Activated CD4-positive, alpha-beta memory T cell treated with anti-CD3 and anti-CD28 coated beads for 36 hours (primary cell): ENCODE measurements around the gene GRHL1. TPM values are rescaled to one million over a fixed set of nuclear protein-coding genes. Genes with fewer than 3 reads are reported as not detected.

Experiments
- CTCF ChIA-PET: fragments of 350-600 bp; sonication (Branson Sonifier 250); formaldehyde crosslinking; loops from one replicate; lab custom pipeline; 2021; ENCODE audit warnings: antibody characterized with exemption, inconsistent platforms; lab: Charles Lee
- POLR2A ChIA-PET: fragments of 350-600 bp; sonication (Branson Sonifier 250); formaldehyde crosslinking; loops from one replicate; lab custom pipeline; 2021; ENCODE audit warnings: antibody characterized with exemption; lab: Charles Lee
- DNase-seq: peaks from one replicate; pipeline ENCODE4 v3.0.0-alpha.2; 2020
- H3K27ac Mint-ChIP-seq: one replicate; pipeline ENCODE4 v1.8.0; 2021; ENCODE audit warnings: mixed read lengths
- H3K27me3 Mint-ChIP-seq: one replicate; pipeline ENCODE4 v1.8.0; 2021; ENCODE audit warnings: mixed read lengths
- H3K36me3 Mint-ChIP-seq: one replicate; pipeline ENCODE4 v1.8.0; 2021; ENCODE audit warnings: mixed read lengths
- H3K4me1 Mint-ChIP-seq: one replicate; pipeline ENCODE4 v1.8.0; 2021; ENCODE audit warnings: low read depth, mixed read lengths
- H3K4me3 Mint-ChIP-seq: one replicate; pipeline ENCODE4 v1.8.0; 2021; ENCODE audit warnings: mild to moderate bottlenecking, mixed read lengths
- H3K9me3 Mint-ChIP-seq: one replicate; pipeline ENCODE4 v1.8.0; 2021; ENCODE audit warnings: mixed read lengths
- intact Hi-C: fragments of 100-400 bp; cut with micrococcal nuclease; formaldehyde crosslinking; loops from one replicate; pipeline ENCODE4 v1.15.1; 2023
- total RNA-seq, 2 experiments: library from RNA; stranded (reverse); gene quantifications; one replicate each; pipeline ENCODE4 v1.2.3, GENCODE V29; 2021

Gene GRHL1
- total RNA-seq, 2 experiments from 2014 or later, result 1.00 to 1.1 TPM

- POLR2A ChIA-PET, result interaction anchor here (2.0 kb wide), 1 partner anchor 9 kb away, joined by 7 read pairs; no protein-coding TSS in a partner anchor
- H3K9me3 Mint-ChIP-seq, result peaks cover 7% of the 10 kb centered on the region
- CTCF ChIA-PET, result interaction anchor here (0.6 to 1.2 kb wide), 2 partner anchors 9 to 61 kb away, joined by 3 to 12 read pairs; no protein-coding TSS in a partner anchor
- H3K27ac Mint-ChIP-seq, result no peak overlapping the region
- peaks cover 47% of the 10 kb centered on the region for H3K4me1 Mint-ChIP-seq
- DNase-seq, result no peak
- no peaks in the 10 kb centered on the region for H3K36me3 Mint-ChIP-seq
- H3K27me3 Mint-ChIP-seq, result peaks cover 2% of the 10 kb centered on the region
- intact Hi-C loops, result no loop called here
- no peak overlapping the region for H3K4me3 Mint-ChIP-seq
Observed at GRCh38 chr2:9975328-9975727, 23.8 kb downstream of the GRHL1 start.

GRCh38 chr2:9975805-9976447 lies 24.4 kb downstream of the GRHL1 start:
- Mint-ChIP-seq H3K4me1 (peaks cover 53% of the 10 kb centered on the region), H3K27ac (peak overlapping the region; percentile 16), H3K27me3 (peaks cover 2% of the 10 kb centered on the region), H3K36me3 (no peaks in the 10 kb centered on the region), H3K9me3 (peaks cover 7% of the 10 kb centered on the region), H3K4me3 (peak overlapping the region; percentile 7)
- DNase-seq, result peak; percentile 70
- POLR2A ChIA-PET, result no interaction called here
- CTCF ChIA-PET, result interaction anchor here (0.9 to 1.0 kb wide), 2 partner anchors 9 to 177 kb away, joined by 3 to 7 read pairs; no protein-coding TSS in a partner anchor
- intact Hi-C loops, result loop anchor here (2.0 kb wide), 1 partner anchor 73 kb away; no protein-coding TSS in a partner anchor

GRCh38 chr2:9979977-9980376 lies 28.5 kb downstream of the GRHL1 start:
- Mint-ChIP-seq H3K9me3 (peaks cover 7% of the 10 kb centered on the region), H3K4me3 (no peak overlapping the region), H3K36me3 (no peaks in the 10 kb centered on the region), H3K27ac (no peak overlapping the region), H3K27me3 (peaks cover 5% of the 10 kb centered on the region), H3K4me1 (peaks cover 41% of the 10 kb centered on the region)
- ChIA-PET POLR2A (interaction anchor here (1.0 kb wide), 2 partner anchors 14 to 15 kb away, joined by 3 read pairs; no protein-coding TSS in a partner anchor), CTCF (interaction anchor here (1.6 to 2.3 kb wide), 3 partner anchors 68 to 179 kb away, joined by 3 to 13 read pairs (median 4); no protein-coding TSS in a partner anchor)
- intact Hi-C loops, result loop anchor here (5.0 kb wide), 1 partner anchor 138 kb away; the partner anchor contains the start of gene TAF1B
- peak; percentile 54 for DNase-seq

- Mint-ChIP-seq H3K4me3 (no peak overlapping the region), H3K36me3 (no peaks in the 10 kb centered on the region), H3K4me1 (peaks cover 36% of the 10 kb centered on the region), H3K9me3 (peaks cover 7% of the 10 kb centered on the region), H3K27me3 (peaks cover 5% of the 10 kb centered on the region), H3K27ac (no peak overlapping the region)
- POLR2A ChIA-PET, result interaction anchor here (1.0 kb wide), 2 partner anchors 13 to 15 kb away, joined by 3 read pairs; no protein-coding TSS in a partner anchor
- intact Hi-C loops, result loop anchor here (5.0 kb wide), 1 partner anchor 138 kb away; the partner anchor contains the start of gene TAF1B
- CTCF ChIA-PET, result interaction anchor here (1.6 to 6.9 kb wide), 3 partner anchors 13 to 180 kb away, joined by 3 to 100 read pairs (median 6); no protein-coding TSS in a partner anchor
- no peak for DNase-seq
Observed at GRCh38 chr2:9980520-9980919, 29.0 kb downstream of the GRHL1 start.

- H3K4me1 Mint-ChIP-seq, result peaks cover 26% of the 10 kb centered on the region
- CTCF ChIA-PET, result interaction anchor here (1.2 to 6.9 kb wide), 4 partner anchors 15 to 182 kb away, joined by 3 to 100 read pairs (median 25); no protein-coding TSS in a partner anchor
- H3K9me3 Mint-ChIP-seq, result peaks cover 7% of the 10 kb centered on the region
- H3K4me3 Mint-ChIP-seq, result no peak overlapping the region
- intact Hi-C loops, result loop anchor here (5.0 kb wide), 1 partner anchor 139 kb away; the partner anchor contains the start of gene TAF1B
- POLR2A ChIA-PET, result interaction anchor here (0.6 kb wide), 1 partner anchor 106 kb away, joined by 3 read pairs; no protein-coding TSS in a partner anchor
- H3K27me3 Mint-ChIP-seq, result peaks cover 5% of the 10 kb centered on the region
- no peak overlapping the region for H3K27ac Mint-ChIP-seq
- DNase-seq, result no peak
- no peaks in the 10 kb centered on the region for H3K36me3 Mint-ChIP-seq
Observed at GRCh38 chr2:9981655-9982054, 30.2 kb downstream of the GRHL1 start.

GRCh38 chr2:9982248-9982647 lies 30.8 kb downstream of the GRHL1 start:
- POLR2A ChIA-PET, result no interaction called here
- H3K4me1 Mint-ChIP-seq, result peaks cover 23% of the 10 kb centered on the region
- intact Hi-C loops, result loop anchor here (5.0 kb wide), 1 partner anchor 140 kb away; the partner anchor contains the start of gene TAF1B
- H3K27me3 Mint-ChIP-seq, result peaks cover 5% of the 10 kb centered on the region
- H3K9me3 Mint-ChIP-seq, result peaks cover 7% of the 10 kb centered on the region
- no peak overlapping the region for H3K4me3 Mint-ChIP-seq
- no peaks in the 10 kb centered on the region for H3K36me3 Mint-ChIP-seq
- CTCF ChIA-PET, result interaction anchor here (0.6 to 6.9 kb wide), 5 partner anchors 12 to 168 kb away, joined by 3 to 100 read pairs (median 44); no protein-coding TSS in a partner anchor
- H3K27ac Mint-ChIP-seq, result no peak overlapping the region
- DNase-seq, result no peak

GRCh38 chr2:9982891-9983290 lies 31.4 kb downstream of the GRHL1 start:
- CTCF ChIA-PET, result interaction anchor here (0.6 to 6.9 kb wide), 7 partner anchors 12 to 169 kb away, joined by 3 to 149 read pairs (median 44); no protein-coding TSS in a partner anchor
- no peak overlapping the region for H3K4me3 Mint-ChIP-seq
- H3K36me3 Mint-ChIP-seq, result no peaks in the 10 kb centered on the region
- peaks cover 23% of the 10 kb centered on the region for H3K4me1 Mint-ChIP-seq
- POLR2A ChIA-PET, result no interaction called here
- intact Hi-C loops, result loop anchor here (5.0 kb wide), 1 partner anchor 141 kb away; the partner anchor contains the start of gene TAF1B
- peaks cover 5% of the 10 kb centered on the region for H3K9me3 Mint-ChIP-seq
- H3K27ac Mint-ChIP-seq, result no peak overlapping the region
- peaks cover 5% of the 10 kb centered on the region for H3K27me3 Mint-ChIP-seq
- DNase-seq, result no peak

GRCh38 chr2:9983401-9984216 lies 32.1 kb downstream of the GRHL1 start:
- Mint-ChIP-seq H3K9me3 (no peaks in the 10 kb centered on the region), H3K27me3 (peaks cover 5% of the 10 kb centered on the region), H3K4me1 (peaks cover 16% of the 10 kb centered on the region), H3K4me3 (no peak overlapping the region), H3K36me3 (no peaks in the 10 kb centered on the region), H3K27ac (peak overlapping the region; percentile 15)
- ChIA-PET POLR2A (interaction anchor here (1.4 to 1.5 kb wide), 2 partner anchors 9 to 64 kb away, joined by 5 to 7 read pairs; no protein-coding TSS in a partner anchor), CTCF (interaction anchor here (0.7 to 6.9 kb wide), 43 partner anchors 7 to 452 kb away, joined by 3 to 149 read pairs (median 5); partner anchors contain the start of gene KLF11)
- DNase-seq, result no peak
- intact Hi-C loops, result loop anchor here (1.0 to 5.0 kb wide), 2 partner anchors 65 to 141 kb away; partner anchors contain the start of gene TAF1B

GRCh38 chr2:9984217-9984739 lies 32.8 kb downstream of the GRHL1 start:
- Mint-ChIP-seq H3K9me3 (no peaks in the 10 kb centered on the region), H3K4me1 (peaks cover 16% of the 10 kb centered on the region), H3K36me3 (no peaks in the 10 kb centered on the region), H3K4me3 (no peak overlapping the region), H3K27me3 (peaks cover 5% of the 10 kb centered on the region), H3K27ac (peak overlapping the region; percentile 15)
- DNase-seq, result peak; percentile 52
- ChIA-PET POLR2A (interaction anchor here (1.4 to 1.5 kb wide), 2 partner anchors 10 to 63 kb away, joined by 5 to 7 read pairs; no protein-coding TSS in a partner anchor), CTCF (interaction anchor here (0.6 to 6.9 kb wide), 48 partner anchors 8 to 540 kb away, joined by 3 to 149 read pairs (median 5); partner anchors contain the start of genes KLF11 and TAF1B)
- intact Hi-C loops, result loop anchor here (1.0 to 5.0 kb wide), 2 partner anchors 64 to 142 kb away; partner anchors contain the start of gene TAF1B

GRCh38 chr2:9984871-9985480 lies 33.5 kb downstream of the GRHL1 start:
- ChIA-PET CTCF (interaction anchor here (0.6 to 6.9 kb wide), 50 partner anchors 9 to 1118 kb away, joined by 3 to 149 read pairs (median 4); partner anchors contain the start of genes KLF11 and TAF1B), POLR2A (interaction anchor here (1.4 to 1.5 kb wide), 2 partner anchors 10 to 62 kb away, joined by 5 to 7 read pairs; no protein-coding TSS in a partner anchor)
- H3K9me3 Mint-ChIP-seq, result no peaks in the 10 kb centered on the region
- no peak overlapping the region for H3K27ac Mint-ChIP-seq
- peaks cover 5% of the 10 kb centered on the region for H3K27me3 Mint-ChIP-seq
- no peaks in the 10 kb centered on the region for H3K36me3 Mint-ChIP-seq
- DNase-seq, result no peak
- intact Hi-C loops, result loop anchor here (1.0 to 5.0 kb wide), 2 partner anchors 63 to 143 kb away; partner anchors contain the start of gene TAF1B
- no peak overlapping the region for H3K4me3 Mint-ChIP-seq
- H3K4me1 Mint-ChIP-seq, result peaks cover 12% of the 10 kb centered on the region
